ENCODE measurements around the gene HTRA1.

Gene HTRA1

DNA sequence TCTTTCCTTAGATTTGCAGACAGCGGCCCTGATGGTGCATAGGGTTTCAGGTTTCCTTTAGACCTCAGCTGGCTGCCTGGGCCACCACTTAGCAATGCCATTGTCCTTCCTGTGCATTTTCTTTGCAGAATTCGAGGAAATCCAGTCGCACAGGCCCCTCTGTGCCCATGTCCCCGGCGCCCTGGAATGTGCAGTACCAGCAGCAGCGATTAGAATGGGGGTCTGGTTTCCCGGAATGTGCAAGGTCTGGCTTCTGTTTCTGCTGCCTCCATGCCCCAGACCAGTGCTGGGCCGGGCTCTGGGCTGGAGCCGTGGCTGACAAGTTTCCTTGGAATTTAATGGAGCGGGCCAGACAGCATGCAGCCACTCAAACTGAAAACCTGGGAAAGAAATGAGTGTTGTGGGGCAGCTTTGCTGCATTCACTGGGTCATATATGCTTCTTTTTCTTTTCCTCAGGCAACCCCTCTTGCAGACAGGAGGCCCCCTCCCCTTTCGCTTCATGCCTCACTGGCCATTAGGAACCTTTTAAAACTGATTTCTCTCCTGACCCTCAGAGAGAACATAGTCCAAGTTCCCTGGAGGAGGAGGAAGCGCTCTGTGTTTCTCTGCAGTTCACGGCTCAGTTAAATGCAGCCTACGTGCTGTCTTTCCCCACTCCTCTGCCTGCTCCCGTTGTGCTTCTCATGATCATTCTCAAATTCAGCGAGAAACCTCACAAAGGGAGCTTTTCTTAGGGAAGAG is 14.4 kb downstream of the HTRA1 start:
- Histone ChIP-seq H3K36me3 (ENCODE audit: control insufficient read depth, insufficient read depth, low read length, severe bottlenecking) (no peaks in the 10 kb centered on the region), H3K9me3 (ENCODE audit: control insufficient read depth, low read length) (no peaks in the 10 kb centered on the region), H3K27me3 (replicated peaks; ENCODE audit: control insufficient read depth, insufficient read depth, low read length) (no peaks in the 10 kb centered on the region), H3K9ac (ENCODE audit: low read length) (peak overlapping the region; percentile 68), H3K4me3 (ENCODE audit: low read length) (peak overlapping the region; percentile 68), H3K4me1 (ENCODE audit: control insufficient read depth, insufficient read depth, low read length) (peaks cover 43% of the 10 kb centered on the region)
- no peak for DNase-seq (ENCODE audit: low read depth)

DNA sequence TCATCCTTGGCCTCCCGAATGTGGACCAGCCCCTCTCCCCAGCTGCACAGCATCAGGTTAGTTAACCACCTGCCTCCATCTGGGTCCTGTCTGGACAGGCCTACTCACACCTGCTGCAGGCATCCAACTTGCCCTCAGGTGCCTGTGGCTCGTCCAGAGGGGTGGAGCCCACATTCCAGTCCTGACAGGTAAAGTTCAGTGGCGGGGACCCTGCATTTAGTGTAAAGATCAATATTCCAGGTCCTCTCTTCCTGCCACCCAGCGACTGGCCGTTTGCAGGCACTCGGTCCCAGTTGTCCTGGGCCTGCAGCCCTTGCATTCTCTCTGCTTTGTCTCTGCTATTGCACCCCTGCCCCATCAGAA is 15.0 kb downstream of the HTRA1 start:
- Histone ChIP-seq H3K9ac (ENCODE audit: low read length) (peak overlapping the region; percentile 68), H3K36me3 (ENCODE audit: control insufficient read depth, insufficient read depth, low read length, severe bottlenecking) (no peaks in the 10 kb centered on the region), H3K4me3 (ENCODE audit: low read length) (no peak overlapping the region)

DNA sequence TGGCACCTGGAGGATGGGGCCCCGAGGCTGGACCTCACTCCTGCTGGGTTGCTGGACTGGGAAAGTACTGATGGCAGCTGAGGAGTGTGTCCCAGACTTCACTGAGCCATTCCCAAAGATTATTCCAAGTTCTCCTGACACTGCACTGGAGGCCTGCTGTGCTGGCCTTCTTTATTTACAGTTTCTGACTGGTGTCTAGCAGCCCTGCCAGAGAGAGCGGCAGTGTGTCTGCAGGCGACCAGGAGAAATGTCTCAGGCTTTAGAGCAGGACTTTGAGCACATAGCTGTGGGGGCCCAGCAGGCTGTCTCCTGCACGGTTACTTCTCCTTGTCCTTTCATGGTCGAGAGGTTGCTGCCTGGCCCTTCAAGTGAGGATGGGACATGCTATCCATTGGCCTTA is 16.1 kb downstream of the HTRA1 start:
- Histone ChIP-seq H3K9ac (ENCODE audit: low read length) (no peak overlapping the region), H3K27me3 (replicated peaks; ENCODE audit: control insufficient read depth, insufficient read depth, low read length) (no peaks in the 10 kb centered on the region), H3K9me3 (ENCODE audit: control insufficient read depth, low read length) (no peaks in the 10 kb centered on the region), H3K36me3 (ENCODE audit: control insufficient read depth, insufficient read depth, low read length, severe bottlenecking) (no peaks in the 10 kb centered on the region), H3K4me1 (ENCODE audit: control insufficient read depth, insufficient read depth, low read length) (peaks cover 31% of the 10 kb centered on the region), H3K4me3 (ENCODE audit: low read length) (no peak overlapping the region)
- no peak for DNase-seq (ENCODE audit: low read depth)

More for the DNA sequence above, 15.0 kb downstream of the HTRA1 start:
- Histone ChIP-seq H3K4me1 (ENCODE audit: control insufficient read depth, insufficient read depth, low read length) (peaks cover 37% of the 10 kb centered on the region), H3K27me3 (replicated peaks; ENCODE audit: control insufficient read depth, insufficient read depth, low read length) (no peaks in the 10 kb centered on the region), H3K9me3 (ENCODE audit: control insufficient read depth, low read length) (no peaks in the 10 kb centered on the region)
- no peak for DNase-seq (ENCODE audit: low read depth)

DNA sequence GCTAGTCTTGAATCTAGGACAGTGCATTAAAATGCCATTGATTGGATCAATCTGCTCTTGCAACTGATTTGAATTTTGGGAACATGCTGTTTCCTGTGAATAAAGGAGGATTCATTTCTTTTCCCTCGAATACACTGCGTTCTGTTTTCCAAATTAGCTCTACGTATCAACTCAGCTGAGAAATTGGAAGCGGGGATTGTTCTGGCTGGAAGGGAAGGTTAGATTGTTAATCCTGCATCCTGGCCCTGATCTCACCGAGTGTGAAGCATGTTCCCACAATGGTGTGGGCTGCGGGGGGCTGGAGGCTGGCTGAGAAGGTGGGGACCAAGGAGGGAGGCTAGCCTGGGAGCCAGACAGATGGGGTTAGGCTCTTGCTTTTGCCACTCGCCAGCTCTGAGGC is 17.6 kb downstream of the HTRA1 start:
- no peaks in the 10 kb centered on the region for H3K36me3 ChIP-seq (ENCODE audit: control insufficient read depth, insufficient read depth, low read length, severe bottlenecking)
- no peaks in the 10 kb centered on the region for H3K27me3 ChIP-seq (replicated peaks; ENCODE audit: control insufficient read depth, insufficient read depth, low read length)
- no peak overlapping the region for H3K4me3 ChIP-seq (ENCODE audit: low read length)
- H3K4me1 ChIP-seq (ENCODE audit: control insufficient read depth, insufficient read depth, low read length), result peaks cover 31% of the 10 kb centered on the region
- no peak overlapping the region for H3K9ac ChIP-seq (ENCODE audit: low read length)
- H3K9me3 ChIP-seq (ENCODE audit: control insufficient read depth, low read length), result no peaks in the 10 kb centered on the region
- DNase-seq (ENCODE audit: low read depth), result no peak

DNA sequence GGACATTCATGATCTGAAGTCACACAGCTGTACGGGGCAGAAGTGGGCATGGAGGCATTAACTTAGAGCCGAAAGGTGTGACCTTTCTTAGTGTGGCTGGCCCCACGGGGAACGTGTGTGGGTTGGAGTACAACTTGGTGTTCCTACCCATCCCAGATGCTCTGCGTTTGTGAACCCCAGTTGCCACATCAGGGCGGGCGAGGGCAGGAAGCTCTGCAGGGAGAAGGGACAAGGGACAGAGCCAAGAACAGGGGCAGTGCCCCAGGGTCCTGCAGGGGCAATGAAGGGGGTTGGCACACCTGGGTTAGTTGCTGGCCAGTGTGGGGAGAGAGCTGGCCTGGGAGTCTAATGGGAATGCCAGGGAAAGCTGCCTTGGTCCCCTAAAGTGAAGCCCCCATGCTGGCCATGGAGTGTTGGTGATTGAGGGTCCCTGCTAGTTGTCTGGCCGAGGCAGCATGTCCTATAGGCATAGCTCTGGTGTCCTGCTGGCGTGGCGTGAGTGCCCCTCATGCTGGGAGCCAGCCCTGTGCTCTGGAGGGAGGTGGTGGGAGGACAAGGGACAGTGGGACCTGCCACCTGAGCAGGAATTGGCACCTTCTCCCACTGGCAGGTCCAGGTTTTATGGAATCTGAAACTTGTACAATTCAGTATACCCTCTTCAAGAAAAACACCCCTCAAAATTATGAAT is 18.9 kb downstream of the HTRA1 start:
- Histone ChIP-seq H3K27me3 (replicated peaks; ENCODE audit: control insufficient read depth, insufficient read depth, low read length) (no peaks in the 10 kb centered on the region), H3K9ac (ENCODE audit: low read length) (no peak overlapping the region), H3K4me3 (ENCODE audit: low read length) (no peak overlapping the region), H3K36me3 (ENCODE audit: control insufficient read depth, insufficient read depth, low read length, severe bottlenecking) (peaks cover 5% of the 10 kb centered on the region), H3K4me1 (ENCODE audit: control insufficient read depth, insufficient read depth, low read length) (peaks cover 22% of the 10 kb centered on the region), H3K9me3 (ENCODE audit: control insufficient read depth, low read length) (no peaks in the 10 kb centered on the region)
- no peak for DNase-seq (ENCODE audit: low read depth)

DNA sequence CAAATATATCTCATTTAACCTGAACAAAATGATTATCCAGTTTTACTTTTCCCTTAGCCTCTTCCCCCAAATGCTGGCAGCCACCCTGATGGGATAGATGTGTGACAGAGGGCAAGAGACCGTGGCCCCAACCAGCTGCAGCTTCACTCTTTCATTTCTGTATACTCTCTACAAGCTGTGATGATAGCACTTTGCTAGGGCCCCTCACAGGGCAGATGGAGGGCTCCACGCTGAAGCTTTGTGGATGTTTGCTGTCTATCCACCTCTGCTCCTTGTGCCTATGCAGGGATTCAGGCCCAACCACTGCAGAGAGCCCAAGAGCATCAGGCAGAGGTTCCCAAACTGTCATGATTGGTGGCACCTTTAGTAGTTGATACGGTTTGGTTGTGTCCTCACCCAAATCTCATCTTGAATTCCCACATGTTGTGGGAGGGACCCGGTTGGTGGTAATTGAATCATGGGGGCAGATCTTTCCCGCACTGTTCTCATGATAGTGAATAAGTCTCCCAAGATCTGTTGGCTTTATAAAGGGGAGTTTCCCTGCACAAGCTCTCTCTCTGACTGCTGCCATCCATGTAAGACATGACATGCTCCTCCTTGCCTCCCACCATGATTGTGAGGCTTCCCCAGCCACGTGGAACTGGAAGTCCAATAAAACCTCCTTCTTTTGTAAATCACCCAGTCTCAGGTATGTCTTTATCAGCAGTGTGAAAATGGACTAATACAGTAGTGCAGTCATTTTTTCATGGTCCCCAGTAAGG is 20.1 kb downstream of the HTRA1 start:
- Histone ChIP-seq H3K4me1 (ENCODE audit: control insufficient read depth, insufficient read depth, low read length) (peaks cover 22% of the 10 kb centered on the region), H3K9ac (ENCODE audit: low read length) (no peak overlapping the region), H3K9me3 (ENCODE audit: control insufficient read depth, low read length) (no peaks in the 10 kb centered on the region), H3K36me3 (ENCODE audit: control insufficient read depth, insufficient read depth, low read length, severe bottlenecking) (peaks cover 5% of the 10 kb centered on the region), H3K27me3 (replicated peaks; ENCODE audit: control insufficient read depth, insufficient read depth, low read length) (no peaks in the 10 kb centered on the region), H3K4me3 (ENCODE audit: low read length) (no peak overlapping the region)
- no peak for DNase-seq (ENCODE audit: low read depth)

DNA sequence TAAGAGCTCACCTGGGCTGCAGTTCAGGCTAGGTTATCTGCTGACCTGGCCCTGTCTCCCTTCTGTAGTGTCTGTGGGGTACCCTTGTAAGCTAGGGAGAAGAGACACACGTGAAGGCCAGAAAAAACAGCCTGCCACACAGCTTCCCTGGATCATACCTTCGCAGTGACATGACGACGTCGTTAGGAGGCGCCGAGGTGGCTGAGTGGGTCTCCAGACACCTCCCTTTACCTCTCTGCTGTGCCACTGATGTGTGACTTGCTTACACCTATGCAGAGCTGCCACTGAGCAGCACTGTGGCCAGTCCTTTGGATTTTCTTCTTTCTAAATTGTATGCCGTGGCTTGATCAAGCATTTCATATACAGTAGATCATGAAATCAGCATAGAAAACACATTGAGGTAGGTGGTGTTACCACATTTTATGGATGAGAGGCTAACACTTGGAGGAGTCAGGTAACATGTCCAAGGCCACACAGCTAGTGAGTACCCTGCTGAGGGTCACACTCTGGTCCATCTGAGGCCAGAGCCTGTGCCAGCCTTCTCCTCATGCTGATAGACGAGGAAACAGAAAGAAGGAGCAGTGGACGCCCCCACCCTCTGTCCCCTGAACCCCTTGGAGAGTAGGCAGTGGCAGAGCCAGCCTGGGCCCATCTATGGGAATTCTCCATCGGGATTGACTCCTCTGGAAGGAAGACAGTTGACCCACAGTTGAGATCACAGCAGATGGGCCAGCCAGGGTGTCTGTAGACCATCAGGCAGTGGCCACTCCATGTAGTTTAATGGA is 23.1 kb downstream of the HTRA1 start:
- Histone ChIP-seq H3K9ac (ENCODE audit: low read length) (no peak overlapping the region), H3K4me3 (ENCODE audit: low read length) (no peak overlapping the region), H3K9me3 (ENCODE audit: control insufficient read depth, low read length) (no peaks in the 10 kb centered on the region), H3K27me3 (replicated peaks; ENCODE audit: control insufficient read depth, insufficient read depth, low read length) (no peaks in the 10 kb centered on the region), H3K4me1 (ENCODE audit: control insufficient read depth, insufficient read depth, low read length) (peaks cover 28% of the 10 kb centered on the region), H3K36me3 (ENCODE audit: control insufficient read depth, insufficient read depth, low read length, severe bottlenecking) (peaks cover 15% of the 10 kb centered on the region)
- DNase-seq (ENCODE audit: low read depth), result no peak

DNA sequence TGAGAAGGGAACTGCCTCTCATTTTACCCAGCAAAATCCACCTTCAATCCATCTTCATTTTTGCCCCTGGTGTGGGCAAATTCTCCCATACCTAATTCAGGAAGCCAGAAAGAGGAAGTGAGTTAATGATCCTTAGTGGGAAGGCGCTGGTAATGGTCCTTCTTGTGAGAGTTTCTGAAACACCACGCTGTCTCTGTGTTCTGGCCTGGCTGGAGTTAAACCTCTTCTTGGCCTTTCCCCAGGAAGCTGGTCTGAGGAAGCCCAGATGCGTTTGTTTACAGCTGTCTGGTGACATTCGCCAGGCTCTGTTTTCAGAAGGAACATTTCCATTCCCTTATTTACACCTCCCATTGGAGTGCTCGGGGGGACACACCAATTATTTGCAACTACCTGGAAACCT is 24.3 kb downstream of the HTRA1 start:
- no peak overlapping the region for H3K4me3 ChIP-seq (ENCODE audit: low read length)
- no peaks in the 10 kb centered on the region for H3K9me3 ChIP-seq (ENCODE audit: control insufficient read depth, low read length)
- DNase-seq (ENCODE audit: low read depth), result peak; percentile 39
- no peaks in the 10 kb centered on the region for H3K27me3 ChIP-seq (replicated peaks; ENCODE audit: control insufficient read depth, insufficient read depth, low read length)
- peaks cover 19% of the 10 kb centered on the region for H3K36me3 ChIP-seq (ENCODE audit: control insufficient read depth, insufficient read depth, low read length, severe bottlenecking)
- peaks cover 39% of the 10 kb centered on the region for H3K4me1 ChIP-seq (ENCODE audit: control insufficient read depth, insufficient read depth, low read length)
- no peak overlapping the region for H3K9ac ChIP-seq (ENCODE audit: low read length)

DNA sequence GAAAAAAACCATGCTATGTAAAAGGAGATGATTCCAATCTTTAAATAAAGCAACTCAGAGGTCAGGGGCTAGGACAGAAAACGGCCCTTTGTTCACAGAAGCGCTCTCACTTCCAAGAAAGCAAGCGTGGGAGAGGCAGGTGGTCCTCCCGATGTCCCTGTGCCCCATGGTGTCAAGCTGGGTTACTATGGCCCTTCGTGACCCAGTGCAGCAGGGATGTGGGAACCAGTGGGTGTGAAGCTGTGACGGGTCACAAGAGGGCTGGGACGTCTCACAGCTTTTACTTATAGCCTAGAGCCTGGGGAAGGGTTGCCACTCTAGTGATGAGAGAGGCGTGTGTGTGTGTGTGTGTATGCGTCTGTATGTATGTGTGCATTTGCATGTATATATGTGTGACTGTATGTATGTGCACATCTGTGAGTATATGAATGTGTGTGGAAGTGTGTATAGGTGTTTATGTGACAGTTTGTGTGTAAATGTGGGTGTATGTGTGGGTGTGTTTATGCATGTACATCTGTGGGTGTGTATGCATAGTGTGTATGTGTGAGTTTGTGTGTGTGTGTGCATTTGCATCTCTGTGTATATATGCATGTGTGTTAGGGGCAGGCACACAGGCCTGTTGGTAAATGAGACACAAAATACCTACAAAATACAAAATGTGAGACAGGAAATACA is 25.2 kb downstream of the HTRA1 start:
- H3K36me3 ChIP-seq (ENCODE audit: control insufficient read depth, insufficient read depth, low read length, severe bottlenecking), result peaks cover 19% of the 10 kb centered on the region
- no peak for DNase-seq (ENCODE audit: low read depth)
- no peaks in the 10 kb centered on the region for H3K27me3 ChIP-seq (replicated peaks; ENCODE audit: control insufficient read depth, insufficient read depth, low read length)
- H3K4me1 ChIP-seq (ENCODE audit: control insufficient read depth, insufficient read depth, low read length), result peaks cover 47% of the 10 kb centered on the region
- H3K9me3 ChIP-seq (ENCODE audit: control insufficient read depth, low read length), result no peaks in the 10 kb centered on the region
- no peak overlapping the region for H3K9ac ChIP-seq (ENCODE audit: low read length)
- no peak overlapping the region for H3K4me3 ChIP-seq (ENCODE audit: low read length)

DNA sequence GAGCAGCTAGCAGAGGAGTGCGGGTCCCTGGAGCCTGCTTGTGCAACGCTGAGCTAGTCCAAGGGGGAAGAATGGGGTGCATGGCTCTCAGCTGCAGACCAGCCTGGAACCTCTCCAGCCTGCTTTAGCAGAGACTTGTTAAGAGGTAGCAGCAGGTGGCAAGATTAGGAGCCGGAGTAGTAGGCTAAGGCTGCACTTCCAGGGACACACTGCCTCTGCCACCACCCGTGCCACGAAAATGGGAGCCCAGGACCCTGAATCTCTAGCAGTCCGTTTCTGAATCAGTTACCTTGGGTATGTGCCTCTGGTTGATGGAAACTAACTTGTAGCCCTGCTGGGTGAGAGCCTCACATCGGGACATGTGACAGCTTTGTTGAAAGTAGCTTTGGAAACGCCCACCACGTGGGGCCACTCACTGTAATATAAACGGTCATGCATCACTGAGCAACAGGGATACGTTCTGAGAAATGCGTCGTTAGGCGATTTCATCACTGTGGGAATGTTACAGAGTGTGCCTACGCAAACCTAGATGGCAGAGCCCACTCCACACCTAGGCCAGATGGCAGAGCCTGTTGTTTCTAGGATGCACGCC is 25.9 kb downstream of the HTRA1 start:
- Histone ChIP-seq H3K27me3 (replicated peaks; ENCODE audit: control insufficient read depth, insufficient read depth, low read length) (no peaks in the 10 kb centered on the region), H3K4me3 (ENCODE audit: low read length) (no peak overlapping the region), H3K4me1 (ENCODE audit: control insufficient read depth, insufficient read depth, low read length) (peaks cover 53% of the 10 kb centered on the region), H3K36me3 (ENCODE audit: control insufficient read depth, insufficient read depth, low read length, severe bottlenecking) (peaks cover 19% of the 10 kb centered on the region), H3K9me3 (ENCODE audit: control insufficient read depth, low read length) (no peaks in the 10 kb centered on the region), H3K9ac (ENCODE audit: low read length) (no peak overlapping the region)
- peak; percentile 50 for DNase-seq (ENCODE audit: low read depth)

Data from adipocyte (in vitro differentiated cells).